NCI-H460 (cell line): ENCODE measurements around the gene HYDIN. TPM values are rescaled to one million over a fixed set of nuclear protein-coding genes. Genes with fewer than 3 reads are reported as not detected.
"Not testable (repeated sequence)": the region's sequence is repeated elsewhere in the genome, so short reads cannot be mapped to it uniquely, and the experiment has no call there.

Source experiments
- DNase-seq: peaks from one replicate; pipeline ENCODE4 v3.0.0-alpha.2; 2016; ENCODE audit warnings: low read depth; ENCODE audit errors: extremely low read depth
- total RNA-seq: library from RNA; depleted of rRNA; stranded (reverse); fragments of >200 nt; shearing (Covaris generic); gene quantifications from 2 replicates; pipeline ENCODE4 v1.2.3, GENCODE V29; 2014

The HYDIN gene
- total RNA-seq, 1 experiment from 2014 or later = 0.62 TPM

DNA sequence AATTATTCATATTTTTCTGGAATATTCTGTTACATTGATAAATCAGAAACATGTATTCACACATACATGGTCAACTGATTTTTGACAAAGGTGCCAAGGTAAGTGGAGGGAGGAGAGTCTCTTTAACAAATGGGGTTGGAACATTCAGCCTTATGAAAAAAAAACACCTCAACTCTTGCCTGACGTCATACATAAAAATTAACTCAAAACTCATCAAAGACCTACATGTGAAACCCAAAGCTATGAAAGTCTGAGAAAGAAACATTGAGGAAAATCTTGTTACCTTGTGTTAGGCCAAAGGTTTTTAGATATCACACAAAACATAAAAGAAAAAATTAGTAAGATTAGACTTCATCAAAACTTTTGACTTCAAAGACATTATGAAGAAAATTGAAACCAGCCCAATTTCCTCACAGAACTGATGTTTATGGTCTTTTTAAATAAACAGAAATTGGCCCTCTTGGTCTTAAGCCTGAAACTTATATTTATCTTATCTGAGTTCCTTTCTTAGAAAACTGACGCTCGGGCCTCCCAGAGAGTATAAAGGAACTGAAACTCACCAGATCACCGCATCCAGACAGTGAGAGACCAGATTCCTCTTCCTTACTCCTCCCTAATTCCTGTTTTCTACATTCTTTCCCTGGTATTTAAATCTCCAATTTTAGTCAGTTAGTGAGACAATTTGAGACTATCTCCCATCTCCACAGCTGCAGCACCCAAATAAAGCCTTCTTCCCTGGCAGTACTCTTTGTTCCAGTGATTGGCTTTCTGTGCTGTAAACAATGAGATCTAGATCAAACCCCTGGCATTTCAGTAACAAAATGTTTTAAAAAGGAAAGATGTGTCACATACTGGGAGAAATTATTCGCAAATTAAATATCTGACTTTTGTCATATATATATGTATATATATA, 4.0 kb downstream of the HYDIN start:
- DNase-seq = no peak

GRCh38 chr16:71225145-71225544, 5.4 kb downstream of the HYDIN start:
- no peak for DNase-seq

GRCh38 chr16:71218306-71218963, 12.1 kb downstream of the HYDIN start:
- no peak for DNase-seq

DNA sequence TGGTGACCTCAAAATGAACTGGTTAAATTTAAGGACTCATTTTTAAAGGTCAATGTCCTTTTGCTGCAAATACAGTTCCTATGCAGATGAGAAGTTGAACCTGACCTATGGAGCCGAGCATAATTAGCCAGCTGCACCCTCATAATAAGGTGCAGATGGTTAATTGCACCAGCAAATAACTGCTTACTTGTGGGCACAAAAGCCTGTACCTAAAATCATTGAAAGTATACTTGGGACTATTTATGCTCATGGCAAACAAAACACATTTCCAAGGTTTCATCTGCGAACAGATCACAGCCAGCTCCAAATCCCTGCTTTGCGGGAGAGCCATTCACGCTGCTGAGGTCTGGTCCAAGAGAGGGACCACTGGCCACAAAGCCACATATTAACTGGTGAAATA, 13.0 kb downstream of the HYDIN start:
- no peak for DNase-seq

GRCh38 chr16:71216714-71217113, 13.8 kb downstream of the HYDIN start:
- DNase-seq = no peak

DNA sequence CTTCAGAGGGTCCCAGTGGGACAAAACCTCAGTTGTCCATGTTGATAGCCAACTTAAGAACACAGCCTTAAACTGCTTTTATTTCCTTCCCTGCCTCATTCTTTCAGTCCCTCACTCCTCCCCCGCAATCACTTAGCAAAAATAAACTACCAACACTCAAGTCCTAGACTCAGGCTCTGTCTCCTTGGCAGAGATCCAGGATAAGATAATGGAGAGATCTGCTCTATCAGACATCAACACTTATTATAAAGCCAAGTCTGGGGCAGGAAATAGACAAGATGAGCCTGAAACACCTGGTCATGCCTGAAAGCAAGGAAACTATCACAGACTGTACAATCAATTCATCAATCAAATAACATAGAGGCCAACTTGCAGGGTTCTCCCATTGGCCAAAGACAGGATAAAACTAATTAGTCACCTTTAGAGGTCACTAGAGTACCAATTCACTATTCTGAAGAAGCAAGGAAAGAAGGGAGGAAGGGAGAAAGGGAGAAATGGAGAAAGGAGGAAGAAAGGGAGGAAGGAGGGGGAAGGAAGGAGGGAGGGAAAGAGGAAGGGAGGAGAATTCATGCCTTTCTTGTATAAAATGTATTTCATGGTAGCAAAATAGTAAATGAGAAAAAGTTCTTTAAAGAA, 15.7 kb downstream of the HYDIN start:
- no peak for DNase-seq

GRCh38 chr16:71205482-71206131, 24.9 kb downstream of the HYDIN start:
- no peak for DNase-seq

- no peak for DNase-seq
Measured at GRCh38 chr16:71203631-71204030, 26.9 kb downstream of the HYDIN start.

DNA sequence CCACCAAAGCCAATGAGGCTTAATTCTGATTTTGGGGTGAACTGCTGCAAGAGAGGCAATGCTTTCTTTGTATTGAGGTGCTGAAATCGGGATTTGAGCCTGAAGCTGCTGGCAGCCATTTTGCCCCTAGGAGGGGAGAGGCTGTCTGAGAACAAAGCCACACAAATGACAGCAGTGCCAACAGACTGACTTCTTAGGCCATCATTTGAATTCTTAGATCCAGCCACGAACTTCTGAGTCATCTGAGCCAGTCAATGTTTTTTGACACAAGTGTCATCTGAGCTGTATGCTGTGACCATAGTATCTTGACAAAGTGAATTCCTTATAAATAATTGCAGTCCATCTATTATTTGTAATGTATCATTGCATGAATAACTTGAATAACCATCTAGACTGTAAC, 29.0 kb downstream of the HYDIN start:
- DNase-seq = no peak

GRCh38 chr16:71201054-71201453, 29.5 kb downstream of the HYDIN start:
- DNase-seq = no peak

- DNase-seq = no peak
Measured at GRCh38 chr16:71198408-71198807, 32.1 kb downstream of the HYDIN start.

- DNase-seq = no peak
Measured at GRCh38 chr16:71192387-71192786, 38.1 kb downstream of the HYDIN start.

- no peak for DNase-seq
Measured at GRCh38 chr16:71188956-71189712, 41.4 kb downstream of the HYDIN start.

DNA sequence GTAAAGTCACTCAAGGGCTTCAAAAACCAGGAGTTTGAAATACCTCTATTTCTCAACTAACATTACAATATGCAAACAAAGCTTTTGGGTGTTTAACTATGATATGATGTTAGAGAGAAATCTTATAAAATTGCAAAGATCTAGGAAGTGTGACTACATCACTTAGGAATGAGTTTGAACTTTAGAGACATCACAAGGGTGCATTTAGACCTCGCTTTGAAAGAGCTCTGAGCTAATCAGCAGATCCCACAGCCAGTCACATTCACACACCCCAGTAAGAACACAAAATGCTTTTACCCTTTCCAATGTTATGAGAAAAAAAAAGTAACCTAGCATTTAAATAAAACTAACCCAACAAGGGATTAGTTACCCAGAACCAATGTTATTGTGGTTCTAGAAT, 45.2 kb downstream of the HYDIN start:
- DNase-seq = no peak

DNA sequence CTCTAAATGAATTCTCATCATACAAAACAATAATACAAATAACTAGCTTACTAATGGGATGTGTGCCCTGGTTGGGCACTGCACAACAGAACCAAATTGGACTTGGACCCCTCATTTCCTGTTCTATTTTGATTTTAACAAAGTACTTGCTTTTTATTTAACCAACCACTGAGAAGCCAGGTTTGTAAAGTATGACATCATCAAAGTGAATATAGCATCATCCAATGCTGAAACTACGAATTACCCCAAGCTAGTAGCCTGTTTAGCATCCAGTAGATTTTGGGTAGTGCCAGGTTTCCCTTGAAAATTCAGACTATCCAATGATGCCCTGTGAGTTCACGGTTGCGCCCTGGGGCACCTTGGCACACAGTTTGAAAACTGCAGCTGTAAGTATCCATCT, 51.0 kb downstream of the HYDIN start:
- DNase-seq = no peak

GRCh38 chr16:71172481-71173207, 57.9 kb downstream of the HYDIN start:
- DNase-seq = no peak

- not testable (repeated sequence) for DNase-seq
Measured at GRCh38 chr16:71161007-71161406, 69.5 kb downstream of the HYDIN start.

DNA sequence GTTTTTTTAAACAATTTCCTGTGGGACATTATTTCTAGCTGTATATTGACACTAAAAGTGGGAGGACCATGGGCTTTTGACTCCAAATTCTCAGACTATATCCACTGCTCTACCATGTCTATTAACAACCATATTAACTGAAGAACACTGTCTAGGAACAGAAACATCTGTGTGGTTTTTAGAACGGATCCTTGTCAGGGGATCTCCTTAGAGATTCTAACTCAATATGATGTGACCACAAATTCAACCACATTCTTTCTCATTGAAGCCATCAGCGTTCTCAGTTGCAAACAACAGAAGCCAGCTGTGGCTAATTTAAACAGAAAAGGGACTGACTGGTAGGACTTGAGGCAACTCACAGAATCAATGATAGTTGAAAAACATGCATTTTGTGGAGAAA, 73.2 kb downstream of the HYDIN start:
- not testable (repeated sequence) for DNase-seq

DNA sequence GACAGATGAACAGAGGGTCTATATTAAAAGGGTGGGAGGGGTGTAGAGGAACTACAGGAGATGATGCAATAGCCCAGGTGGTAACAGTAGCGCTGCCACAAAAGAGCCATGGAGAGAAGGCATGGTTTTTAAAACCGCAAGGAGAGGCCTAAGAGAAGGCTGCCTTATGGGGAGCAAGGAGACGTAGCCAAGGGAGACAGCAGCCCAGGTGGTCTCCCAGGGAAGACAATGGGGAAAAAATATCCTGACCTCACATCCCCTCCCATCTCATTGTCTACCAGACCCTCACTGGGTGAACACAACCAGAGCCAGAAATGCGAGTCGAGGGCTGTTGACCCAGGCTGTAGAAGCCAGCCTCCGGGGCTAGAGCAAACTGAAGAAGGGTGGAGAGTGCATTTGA, 77.2 kb downstream of the HYDIN start:
- not testable (repeated sequence) for DNase-seq

- DNase-seq = not testable (repeated sequence)
Measured at GRCh38 chr16:71151654-71152053, 78.9 kb downstream of the HYDIN start.
